ENCODE results near the gene SERPING1.

Gene SERPING1

GRCh38 chr11:57597461-57597915, at the start of gene SERPING1:
Gene SERPING1 (plus strand): TSS chr11:57597685. CDS start chr11:57598271, 586 bp downstream.
- no peak for DNase-seq

DNA sequence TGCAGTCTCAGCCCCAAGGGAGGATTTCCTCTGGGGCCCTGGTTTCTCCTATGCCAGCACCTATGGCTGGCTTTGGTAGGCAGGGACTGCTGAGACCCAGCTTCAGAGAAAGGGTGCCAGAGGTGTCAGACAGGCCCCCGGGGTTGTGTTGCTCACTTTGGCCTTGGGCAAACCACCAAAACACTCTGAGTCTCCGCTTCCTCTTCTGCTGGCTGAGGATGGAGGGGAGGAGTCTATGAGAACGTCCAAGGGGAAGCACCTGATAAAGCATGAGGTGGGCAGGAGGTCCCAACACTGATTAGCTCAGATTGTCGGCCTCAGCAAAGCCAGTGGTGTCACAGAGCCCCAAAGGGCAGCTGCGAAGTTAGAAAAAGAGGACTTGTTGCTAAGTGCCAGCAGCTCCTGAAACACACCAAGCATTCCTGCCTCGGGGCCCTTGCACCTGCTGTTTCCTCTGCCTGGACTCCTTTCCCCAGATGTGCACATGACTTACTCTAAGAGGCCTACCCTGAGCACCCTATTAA, 49.6 kb upstream of the SERPING1 start:
- no peak for DNase-seq

DNA sequence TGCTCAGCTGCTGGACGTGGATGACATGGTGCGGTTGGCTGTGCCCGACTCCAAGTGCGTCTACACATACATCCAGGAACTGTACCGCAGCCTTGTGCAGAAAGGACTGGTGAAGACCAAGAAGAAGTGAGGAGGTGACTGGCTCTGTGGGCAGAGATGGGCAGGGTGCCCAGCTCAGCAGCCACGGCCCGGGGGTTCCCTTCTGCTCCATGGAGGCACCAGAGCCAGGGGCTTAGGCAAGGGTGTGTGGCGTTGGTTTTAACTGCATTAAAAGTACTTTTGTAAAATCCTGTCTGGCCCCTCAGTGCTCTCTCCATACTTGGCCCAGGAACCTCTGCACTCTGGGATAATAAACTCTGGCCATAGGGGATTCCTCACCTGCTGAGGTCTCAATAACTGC, 47.5 kb upstream of the SERPING1 start:
- no peak for DNase-seq

DNA sequence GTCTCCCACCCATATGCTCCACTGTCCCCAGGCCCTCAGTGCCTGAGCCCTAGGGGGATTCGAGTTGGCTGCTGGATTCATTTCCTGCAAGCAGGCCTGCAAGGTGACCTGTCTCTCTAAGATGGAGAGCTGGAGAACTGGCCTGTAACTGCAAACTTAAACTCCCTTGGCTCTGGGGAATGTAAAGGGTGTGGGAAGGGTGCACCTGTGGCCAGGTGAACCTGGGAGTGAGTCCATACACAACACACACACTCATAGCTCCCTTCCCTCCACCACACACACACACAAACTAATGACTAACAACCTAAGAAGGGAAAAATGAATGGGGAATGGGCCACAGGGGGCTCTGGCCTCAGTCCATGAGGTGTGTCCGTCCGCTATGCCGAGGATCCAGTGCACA, 45.5 kb upstream of the SERPING1 start:
- DNase-seq: no peak

- DNase-seq: no peak
These were observed 45.0 kb upstream of the SERPING1 start for GRCh38 chr11:57552479-57552878.

GRCh38 chr11:57555393-57555792, 42.1 kb upstream of the SERPING1 start:
- DNase-seq: no peak

DNA sequence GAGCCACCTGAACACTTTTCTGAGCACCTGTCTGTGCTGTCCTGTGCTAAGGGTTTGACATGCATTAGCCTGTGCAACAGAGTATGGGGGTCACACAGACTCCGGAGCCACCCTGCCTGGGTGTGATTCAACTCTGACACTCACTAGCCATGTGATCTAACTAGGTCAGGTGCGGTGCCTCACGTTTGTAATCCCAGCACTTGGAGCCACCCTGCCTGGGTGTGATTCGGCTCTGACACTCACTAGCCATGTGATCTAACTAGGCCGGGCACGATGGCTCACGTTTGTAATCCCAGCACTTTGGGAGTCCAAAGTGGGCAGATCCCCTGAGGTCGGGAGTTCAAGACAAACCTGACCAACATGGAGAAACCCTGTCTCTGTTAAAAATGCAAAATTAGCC, 41.4 kb upstream of the SERPING1 start:
- DNase-seq: no peak

- DNase-seq: no peak
These were observed 37.3 kb upstream of the SERPING1 start for GRCh38 chr11:57560146-57560545.

DNA sequence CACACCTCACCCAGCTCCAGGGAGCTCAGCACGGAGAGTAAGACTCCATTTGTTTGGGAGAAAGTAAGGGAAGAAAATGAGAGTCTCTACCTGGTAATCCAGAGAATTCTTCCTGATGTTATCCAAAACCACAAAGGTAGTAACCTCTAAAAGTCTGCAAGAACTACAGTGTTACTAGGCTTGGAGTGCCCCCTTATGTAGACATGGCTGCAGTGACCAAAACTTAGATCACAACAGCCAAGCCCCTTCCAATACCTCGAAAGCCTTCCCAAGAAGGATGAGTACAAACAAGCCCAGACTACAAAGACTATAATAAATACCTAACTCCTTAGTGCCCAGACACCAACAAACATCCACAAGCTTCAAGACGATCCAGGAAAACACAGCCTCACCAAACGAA, 34.9 kb upstream of the SERPING1 start:
- no peak for DNase-seq

- no peak for DNase-seq
These were observed 31.2 kb upstream of the SERPING1 start for GRCh38 chr11:57566005-57566904.

DNA sequence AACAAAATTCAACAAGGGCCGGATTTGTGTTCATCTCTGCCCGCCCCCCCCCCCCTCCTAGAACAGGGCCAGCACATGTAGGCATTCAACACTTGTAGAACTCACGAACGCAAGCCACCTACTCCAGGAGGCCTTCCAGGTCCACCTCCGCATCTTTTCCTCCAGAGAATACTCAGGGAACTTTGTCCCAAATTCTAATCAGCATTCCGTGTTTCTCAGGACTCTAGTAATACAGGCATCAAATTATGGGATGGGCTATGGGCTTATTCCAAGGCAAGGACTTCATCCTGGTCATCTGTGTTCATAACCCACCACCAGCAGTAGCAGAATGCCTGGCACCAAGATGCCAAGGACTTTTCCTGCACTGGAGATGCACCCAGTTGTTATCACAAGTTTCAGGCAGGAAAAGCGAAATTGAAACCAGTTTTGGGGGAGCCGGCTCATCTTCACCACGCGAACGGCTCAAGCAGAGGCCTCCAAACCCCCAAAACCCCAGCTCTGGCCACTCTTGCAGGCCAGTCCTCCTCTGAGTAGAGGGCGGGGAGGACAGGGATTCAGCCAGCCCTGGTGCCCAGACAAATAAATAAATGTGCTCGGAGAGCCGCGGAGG, 30.5 kb upstream of the SERPING1 start:
- DNase-seq: no peak

DNA sequence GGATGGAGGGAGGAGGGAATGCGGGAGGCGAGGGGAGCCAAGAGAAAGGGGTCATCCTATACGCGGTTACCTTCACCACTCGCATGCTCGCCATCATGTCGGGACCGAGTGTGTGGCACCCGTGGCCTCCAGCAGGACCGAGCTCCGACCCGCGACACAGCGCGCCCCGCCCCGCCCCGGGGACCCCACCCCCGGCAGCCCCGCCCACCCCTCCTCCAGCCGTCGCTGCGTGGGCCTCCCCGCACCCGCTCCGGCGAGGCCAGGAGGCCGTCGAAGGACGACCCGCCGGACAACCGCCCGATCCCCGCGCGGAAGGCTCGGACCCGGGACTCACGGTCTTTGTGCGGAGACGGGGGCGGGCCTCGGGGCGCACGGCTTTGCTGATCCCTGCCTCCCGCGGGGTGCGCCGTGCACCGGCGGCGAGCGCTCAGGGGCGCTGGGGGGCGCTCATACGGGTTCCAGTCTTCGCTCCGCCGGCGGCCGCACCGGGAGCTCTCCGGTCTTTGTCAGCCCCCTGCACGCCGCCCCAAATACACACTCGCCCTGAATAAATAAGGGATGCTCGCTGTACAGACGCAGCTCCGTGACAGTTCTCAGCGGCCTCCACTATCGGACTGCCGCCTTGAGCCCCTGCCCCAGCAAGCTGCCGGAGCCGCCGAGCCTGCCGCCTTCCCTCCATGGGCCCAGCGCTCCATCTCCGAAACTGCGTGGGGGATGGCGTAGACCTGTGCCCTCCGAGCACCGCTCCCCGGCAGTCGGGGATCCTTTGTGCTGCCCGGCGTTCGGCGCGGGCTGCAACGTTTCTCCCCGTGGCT, 29.8 kb upstream of the SERPING1 start, which contains the start of gene UBE2L6:
UBE2L6 (minus strand) TSS at position 158 of the 815 bp plus-strand sequence; CDS start at position 97, 61 bp downstream.
- no peak for DNase-seq

DNA sequence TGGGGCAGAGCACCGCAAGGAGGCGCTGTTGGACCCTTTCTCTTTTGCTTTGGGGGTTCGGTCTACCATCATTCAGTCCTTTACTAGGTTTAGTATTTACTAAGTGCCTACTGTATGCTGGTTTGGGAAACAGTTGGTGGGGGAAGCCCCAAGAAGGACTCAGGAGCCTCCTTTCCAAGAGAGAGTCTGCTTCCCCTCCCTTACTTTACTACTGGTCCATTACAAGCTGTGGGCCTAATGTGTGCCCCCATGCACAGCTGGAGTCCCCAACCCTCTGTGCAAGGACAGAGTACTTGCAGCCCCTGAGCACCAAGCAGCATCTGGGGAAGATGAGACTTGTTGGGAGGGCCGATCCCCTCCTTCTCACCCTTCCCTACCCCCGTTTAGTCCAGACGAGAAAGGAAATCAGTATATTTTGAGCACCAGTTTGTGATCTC, 29.1 kb upstream of the SERPING1 start:
- no peak for DNase-seq

- no peak for DNase-seq
These were observed 25.9 kb upstream of the SERPING1 start for GRCh38 chr11:57571606-57572005.

- no peak for DNase-seq
These were observed 23.4 kb upstream of the SERPING1 start for GRCh38 chr11:57574061-57574460.

DNA sequence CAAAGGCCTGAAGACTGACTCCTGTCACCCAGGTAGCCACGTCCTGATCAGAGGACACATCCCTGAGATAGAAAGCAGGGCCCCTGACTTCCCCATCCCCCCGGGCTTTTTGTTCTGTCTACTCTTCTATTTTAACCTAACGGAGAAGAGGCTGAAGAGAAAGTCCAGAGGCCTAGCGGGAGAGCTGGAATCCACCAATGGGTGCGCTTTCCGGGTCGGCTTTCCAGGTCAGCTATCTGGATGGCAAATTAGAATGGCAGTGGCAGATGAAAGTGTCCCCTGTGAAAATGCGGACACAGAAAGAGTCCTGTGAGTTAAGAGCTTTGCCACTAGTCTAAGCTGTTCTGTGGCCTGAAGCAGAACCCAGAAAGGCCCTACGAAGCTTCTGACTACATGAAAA, 13.1 kb upstream of the SERPING1 start:
- DNase-seq: no peak

GRCh38 chr11:57585301-57585700, 12.2 kb upstream of the SERPING1 start:
- DNase-seq: no peak

- DNase-seq: no peak
These were observed 10.7 kb upstream of the SERPING1 start for GRCh38 chr11:57586711-57587245.

- no peak for DNase-seq
These were observed 9.3 kb upstream of the SERPING1 start for GRCh38 chr11:57588046-57588710.

GRCh38 chr11:57596266-57596885, 1.1 kb upstream of the SERPING1 start:
- no peak for DNase-seq

Measured in SHP77 treated with DMSO at 0.1 percent for 48 hours (cell line).